Progenitor cell of endocrine pancreas (in vitro differentiated cells): ENCODE measurements around the gene RSPH10B2. TPM values are rescaled to one million over a fixed set of nuclear protein-coding genes. Genes with fewer than 3 reads are reported as not detected.
A peak's percentile ranks its signal among the peaks of the same experiment; 100 is the strongest.
"Not testable (repeated sequence)": the region's sequence is repeated elsewhere in the genome, so short reads cannot be mapped to it uniquely, and the experiment has no call there.

ENCODE experiments used
- DNase-seq: peaks from one replicate; pipeline ENCODE4 v3.0.0; 2021; ENCODE audit warnings: low spot score; ENCODE audit not compliant: unreplicated experiment
- H3K27ac Mint-ChIP-seq: 2 replicates; pipeline ENCODE4 v1.8.0; 2021; ENCODE audit warnings: mild to moderate bottlenecking, moderate library complexity, mixed read lengths
- H3K27me3 Mint-ChIP-seq: 2 replicates; pipeline ENCODE4 v1.8.0; 2021; ENCODE audit warnings: mixed read lengths
- H3K36me3 Mint-ChIP-seq: 2 replicates; pipeline ENCODE4 v1.8.0; 2022; ENCODE audit warnings: mixed read lengths; ENCODE audit not compliant: insufficient read depth
- H3K4me1 Mint-ChIP-seq: 2 replicates; pipeline ENCODE4 v1.8.0; 2021; ENCODE audit warnings: low read depth, mixed read lengths
- H3K4me3 Mint-ChIP-seq: 2 replicates; pipeline ENCODE4 v1.8.0; 2021; ENCODE audit warnings: low read depth, mild to moderate bottlenecking, moderate library complexity, mixed read lengths
- H3K9me3 Mint-ChIP-seq: 2 replicates; pipeline ENCODE4 v1.8.0; 2021; ENCODE audit warnings: low read depth, mixed read lengths
- total RNA-seq: library from RNA; stranded (reverse); gene quantifications from 2 replicates; pipeline ENCODE4 v1.2.1, GENCODE V29; 2021

The RSPH10B2 gene
- total RNA-seq, 1 donor from 2014 or later, result 3.6 TPM

GRCh38 chr7:6797218-6797617, 43.3 kb downstream of the RSPH10B2 start:
- H3K27me3 Mint-ChIP-seq, H3K36me3 Mint-ChIP-seq, H3K4me3 Mint-ChIP-seq, H3K9me3 Mint-ChIP-seq, H3K27ac Mint-ChIP-seq, H3K4me1 Mint-ChIP-seq, DNase-seq: not testable (repeated sequence)

GRCh38 chr7:6798047-6798446, 44.1 kb downstream of the RSPH10B2 start:
- H3K27ac Mint-ChIP-seq, H3K4me3 Mint-ChIP-seq, H3K27me3 Mint-ChIP-seq, DNase-seq, H3K4me1 Mint-ChIP-seq, H3K36me3 Mint-ChIP-seq, H3K9me3 Mint-ChIP-seq: not testable (repeated sequence)

GRCh38 chr7:6799887-6800286, 46.0 kb downstream of the RSPH10B2 start:
- H3K4me3 Mint-ChIP-seq, H3K36me3 Mint-ChIP-seq: not testable (repeated sequence)

GRCh38 chr7:6800331-6800730, 46.4 kb downstream of the RSPH10B2 start:
- H3K4me3 Mint-ChIP-seq, H3K36me3 Mint-ChIP-seq, DNase-seq, H3K27me3 Mint-ChIP-seq, H3K27ac Mint-ChIP-seq, H3K4me1 Mint-ChIP-seq, H3K9me3 Mint-ChIP-seq: not testable (repeated sequence)

More at GRCh38 chr7:6799887-6800286, 46.0 kb downstream of the RSPH10B2 start:
- not testable (repeated sequence) for H3K27ac Mint-ChIP-seq, H3K4me1 Mint-ChIP-seq, H3K9me3 Mint-ChIP-seq, H3K27me3 Mint-ChIP-seq, DNase-seq

- not testable (repeated sequence) for H3K27ac Mint-ChIP-seq, DNase-seq, H3K4me3 Mint-ChIP-seq, H3K9me3 Mint-ChIP-seq, H3K36me3 Mint-ChIP-seq, H3K27me3 Mint-ChIP-seq, H3K4me1 Mint-ChIP-seq
Measured at GRCh38 chr7:6807393-6807918, 53.6 kb downstream of the RSPH10B2 start.

GRCh38 chr7:6807959-6808358, 54.1 kb downstream of the RSPH10B2 start:
- not testable (repeated sequence) for H3K4me1 Mint-ChIP-seq, H3K4me3 Mint-ChIP-seq, H3K36me3 Mint-ChIP-seq, H3K27ac Mint-ChIP-seq, H3K9me3 Mint-ChIP-seq, DNase-seq, H3K27me3 Mint-ChIP-seq

- not testable (repeated sequence) for H3K27me3 Mint-ChIP-seq, H3K4me1 Mint-ChIP-seq, H3K9me3 Mint-ChIP-seq, H3K27ac Mint-ChIP-seq, DNase-seq, H3K4me3 Mint-ChIP-seq
- peaks cover 11% of the 10 kb centered on the region for H3K36me3 Mint-ChIP-seq
Measured at GRCh38 chr7:6813011-6813410, 59.1 kb downstream of the RSPH10B2 start.

GRCh38 chr7:6815470-6815869, 61.6 kb downstream of the RSPH10B2 start:
- H3K9me3 Mint-ChIP-seq, DNase-seq, H3K4me3 Mint-ChIP-seq, H3K27me3 Mint-ChIP-seq, H3K27ac Mint-ChIP-seq, H3K4me1 Mint-ChIP-seq: not testable (repeated sequence)
- peaks cover 13% of the 10 kb centered on the region for H3K36me3 Mint-ChIP-seq

- H3K4me1 Mint-ChIP-seq, H3K4me3 Mint-ChIP-seq, H3K27ac Mint-ChIP-seq, H3K27me3 Mint-ChIP-seq, H3K9me3 Mint-ChIP-seq, DNase-seq: not testable (repeated sequence)
- peaks cover 12% of the 10 kb centered on the region for H3K36me3 Mint-ChIP-seq
Measured at GRCh38 chr7:6821622-6822021, 67.7 kb downstream of the RSPH10B2 start.

- H3K4me3 Mint-ChIP-seq, result peak overlapping the region; percentile 67
- not testable (repeated sequence) for DNase-seq, H3K36me3 Mint-ChIP-seq, H3K27ac Mint-ChIP-seq, H3K9me3 Mint-ChIP-seq, H3K27me3 Mint-ChIP-seq, H3K4me1 Mint-ChIP-seq
Measured at GRCh38 chr7:6825236-6826125, 71.6 kb downstream of the RSPH10B2 start.
